Epithelial cell of esophagus (primary cell): Measurements from ENCODE around the gene KDM4B.

Experiments
- DNase-seq: peaks from one replicate; pipeline ENCODE4 v3.0.0; 2010; ENCODE audit warnings: low read depth
- H3K4me3 ChIP-seq: 2 replicates; pipeline ENCODE4 v1.5.1; 2011; ENCODE audit warnings: mild to moderate bottlenecking, low read length, control low read depth
- CTCF ChIP-seq: IDR thresholded peaks from 2 replicates; pipeline ENCODE4 v1.5.1; 2011; ENCODE audit warnings: low read depth, mild to moderate bottlenecking, low read length, control low read depth, inconsistent platforms; ENCODE audit not compliant: insufficient read depth; ENCODE audit errors: missing control alignments

The KDM4B gene

DNA sequence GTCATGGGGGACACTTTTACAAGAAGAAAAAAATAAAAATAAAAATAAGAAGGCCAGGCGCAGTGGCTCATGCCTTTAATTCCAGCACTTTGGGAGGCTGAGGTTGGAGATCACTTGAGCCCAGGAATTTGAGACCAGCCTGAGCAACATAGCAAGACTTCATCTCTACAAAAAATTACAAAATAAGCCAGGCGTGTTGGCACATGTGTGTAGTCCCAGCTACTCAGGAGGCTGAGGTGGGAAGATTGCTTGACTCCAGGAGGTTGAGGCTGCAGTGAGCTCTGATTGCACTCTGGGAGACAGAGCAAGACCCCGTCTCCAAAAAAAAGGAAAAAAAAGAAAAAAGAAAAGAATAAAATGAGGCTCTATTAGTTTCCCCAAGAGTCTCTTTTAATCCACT, 214.7 kb downstream of the KDM4B start:
- no peak for TF ChIP-seq CTCF
- no peak overlapping the region for H3K4me3 ChIP-seq
- DNase-seq = peak; percentile 55

DNA sequence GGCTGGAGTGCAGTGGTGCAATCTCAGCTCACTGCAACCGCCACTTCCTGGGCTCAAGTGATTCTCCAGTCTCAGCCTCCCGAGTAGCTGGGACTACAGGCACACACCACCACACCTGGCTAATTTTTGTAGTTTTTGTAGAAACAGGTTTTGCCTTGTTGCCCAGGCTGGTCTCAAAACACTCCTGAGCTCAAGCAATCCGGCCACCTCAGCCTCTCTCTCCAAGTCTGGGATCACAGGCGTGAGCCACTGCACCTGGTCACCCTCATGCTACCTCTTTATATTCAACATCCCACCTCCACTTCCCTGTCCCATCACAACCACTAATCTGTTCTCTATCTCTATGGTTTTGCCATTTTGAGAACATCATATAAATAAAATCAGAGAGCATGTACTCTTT, 216.0 kb downstream of the KDM4B start:
- no peak for TF ChIP-seq CTCF
- no peak overlapping the region for H3K4me3 ChIP-seq
- no peak for DNase-seq

- no peak for TF ChIP-seq CTCF
- DNase-seq = peak; percentile 10
- H3K4me3 ChIP-seq = no peak overlapping the region
Measured at GRCh38 chr19:5186293-5187050, 217.6 kb downstream of the KDM4B start.

DNA sequence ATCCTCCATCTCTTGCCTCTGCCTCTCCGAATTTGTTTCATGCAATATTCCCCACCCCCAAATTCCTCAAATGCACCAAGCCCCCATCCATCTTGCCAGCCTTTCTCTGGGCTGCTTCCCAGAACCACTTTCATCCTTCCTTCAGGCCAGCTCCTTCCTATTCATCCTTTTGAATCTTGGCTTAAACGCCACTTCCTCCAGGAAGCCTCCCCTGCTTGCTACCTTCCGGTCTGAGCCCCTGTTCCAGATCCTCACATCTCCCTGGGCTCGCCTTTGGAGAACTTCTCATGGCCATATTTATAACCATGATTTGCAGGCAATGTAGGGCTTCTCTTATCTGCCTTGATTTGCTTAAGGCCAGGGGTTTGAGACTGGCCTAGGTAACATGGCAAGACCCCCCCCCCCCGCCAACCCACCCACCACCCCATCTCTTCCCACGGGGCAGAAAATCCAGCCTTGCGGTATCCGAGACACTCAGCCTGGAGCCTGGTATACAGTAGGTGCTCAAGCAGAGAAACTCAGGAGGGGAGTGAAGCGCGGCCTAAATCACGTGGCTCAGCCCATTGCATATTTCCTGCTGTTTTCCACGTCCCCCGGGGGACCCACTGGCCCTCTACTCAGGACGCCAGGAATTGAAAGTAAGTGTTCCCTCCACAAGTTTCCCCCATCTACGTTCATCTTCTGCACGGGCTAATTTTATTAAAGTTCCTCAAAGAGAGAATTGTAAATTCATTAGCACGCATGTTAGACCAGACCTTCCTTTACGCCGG, 219.8 kb downstream of the KDM4B start:
- H3K4me3 ChIP-seq = no peak overlapping the region
- DNase-seq = no peak

DNA sequence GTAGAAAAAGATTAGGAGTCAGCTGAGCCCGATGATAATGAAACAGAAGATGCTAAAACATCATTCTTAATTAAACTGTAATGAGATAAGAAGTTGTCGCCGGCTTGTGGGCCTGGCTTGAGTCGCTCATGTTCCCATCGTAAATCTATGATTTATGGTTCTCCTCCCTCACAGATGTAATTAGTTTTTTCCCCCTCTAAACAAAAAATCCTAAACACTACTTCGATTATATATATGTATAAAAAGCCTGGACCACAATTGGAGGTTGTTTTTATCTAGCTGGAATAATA, 220.3 kb downstream of the KDM4B start:
- no peak overlapping the region for H3K4me3 ChIP-seq
- TF ChIP-seq CTCF = no peak
- DNase-seq = no peak

More for the DNA sequence above, 219.8 kb downstream of the KDM4B start:
- no peak for TF ChIP-seq CTCF

- no peak for TF ChIP-seq CTCF
- no peak overlapping the region for H3K4me3 ChIP-seq
- DNase-seq = no peak
Measured at GRCh38 chr19:5191091-5191490, 222.2 kb downstream of the KDM4B start.
